Measurements from ENCODE around the gene C5AR2.

GRCh38 chr19:47309608-47310007 is 22.4 kb upstream of the C5AR2 start, which contains the start of gene C5AR1:
- no peak for TF ChIP-seq ATF1 (CRISPR knock-in tag; IDR thresholded peaks at IDR 0.05)
- no peak for TF ChIP-seq IRF1 (CRISPR knock-in tag; IDR thresholded peaks at IDR 0.05)
- TF ChIP-seq CTCF (IDR thresholded peaks at IDR 0.05): no peak
- TF ChIP-seq, protein P1, sequence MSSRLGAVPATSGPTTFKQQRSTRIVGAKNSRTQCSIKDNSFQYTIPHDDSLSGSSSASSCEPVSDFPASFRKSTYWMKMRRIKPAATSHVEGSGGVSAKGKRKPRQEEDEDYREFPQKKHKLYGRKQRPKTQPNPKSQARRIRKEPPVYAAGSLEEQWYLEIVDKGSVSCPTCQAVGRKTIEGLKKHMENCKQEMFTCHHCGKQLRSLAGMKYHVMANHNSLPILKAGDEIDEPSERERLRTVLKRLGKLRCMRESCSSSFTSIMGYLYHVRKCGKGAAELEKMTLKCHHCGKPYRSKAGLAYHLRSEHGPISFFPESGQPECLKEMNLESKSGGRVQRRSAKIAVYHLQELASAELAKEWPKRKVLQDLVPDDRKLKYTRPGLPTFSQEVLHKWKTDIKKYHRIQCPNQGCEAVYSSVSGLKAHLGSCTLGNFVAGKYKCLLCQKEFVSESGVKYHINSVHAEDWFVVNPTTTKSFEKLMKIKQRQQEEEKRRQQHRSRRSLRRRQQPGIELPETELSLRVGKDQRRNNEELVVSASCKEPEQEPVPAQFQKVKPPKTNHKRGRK (CRISPR knock-in tag; IDR thresholded peaks at IDR 0.05; ENCODE audit: borderline replicate concordance): no peak
- TF ChIP-seq TEAD1 (CRISPR knock-in tag; IDR thresholded peaks at IDR 0.05): no peak
- TF ChIP-seq ESRRA (CRISPR knock-in tag; IDR thresholded peaks at IDR 0.05; ENCODE audit: borderline replicate concordance): no peak
- TF ChIP-seq IRF2 (CRISPR knock-in tag; IDR thresholded peaks at IDR 0.05; ENCODE audit: borderline replicate concordance, low read depth): no peak
- no peak for TF ChIP-seq ZNF671 (CRISPR knock-in tag; IDR thresholded peaks at IDR 0.05)
- TF ChIP-seq, protein P2, sequence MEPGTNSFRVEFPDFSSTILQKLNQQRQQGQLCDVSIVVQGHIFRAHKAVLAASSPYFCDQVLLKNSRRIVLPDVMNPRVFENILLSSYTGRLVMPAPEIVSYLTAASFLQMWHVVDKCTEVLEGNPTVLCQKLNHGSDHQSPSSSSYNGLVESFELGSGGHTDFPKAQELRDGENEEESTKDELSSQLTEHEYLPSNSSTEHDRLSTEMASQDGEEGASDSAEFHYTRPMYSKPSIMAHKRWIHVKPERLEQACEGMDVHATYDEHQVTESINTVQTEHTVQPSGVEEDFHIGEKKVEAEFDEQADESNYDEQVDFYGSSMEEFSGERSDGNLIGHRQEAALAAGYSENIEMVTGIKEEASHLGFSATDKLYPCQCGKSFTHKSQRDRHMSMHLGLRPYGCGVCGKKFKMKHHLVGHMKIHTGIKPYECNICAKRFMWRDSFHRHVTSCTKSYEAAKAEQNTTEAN (CRISPR knock-in tag; IDR thresholded peaks at IDR 0.05): no peak

All from WTC11 (cell line).